GM19395 (cell line): ENCODE measurements around the gene GPR132.
A peak's percentile ranks its signal among the peaks of the same experiment; 100 is the strongest.
"Not testable (repeated sequence)": the region's sequence is repeated elsewhere in the genome, so short reads cannot be mapped to it uniquely, and the experiment has no call there.

Source experiments
- ATAC-seq: cut with Tn5 transposase; IDR thresholded peaks from one replicate; pipeline ENCODE4 v1.9.1; 2021; ENCODE audit warnings: mild to moderate bottlenecking, moderate library complexity; ENCODE audit not compliant: unreplicated experiment

GPR132 gene

GRCh38 chr14:105076296-105076804, 11.1 kb upstream of the GPR132 start:
- ATAC-seq, result no peak

- ATAC-seq, result peak; percentile 48
These were observed 10.4 kb upstream of the GPR132 start for GRCh38 chr14:105075379-105076295.

- ATAC-seq, result no peak
These were observed 9.4 kb upstream of the GPR132 start for GRCh38 chr14:105074601-105075053.

- ATAC-seq, result no peak
These were observed 8.7 kb upstream of the GPR132 start for GRCh38 chr14:105073720-105074600.

- no peak for ATAC-seq
These were observed 7.9 kb upstream of the GPR132 start for GRCh38 chr14:105072892-105073719.

GRCh38 chr14:105072381-105072861, 7.2 kb upstream of the GPR132 start:
- ATAC-seq, result no peak

GRCh38 chr14:105071942-105072341, 6.7 kb upstream of the GPR132 start:
- no peak for ATAC-seq

GRCh38 chr14:105071326-105071725, 6.1 kb upstream of the GPR132 start:
- no peak for ATAC-seq

GRCh38 chr14:105070760-105071137, 5.5 kb upstream of the GPR132 start:
- ATAC-seq, result no peak

- no peak for ATAC-seq
These were observed 4.9 kb upstream of the GPR132 start for GRCh38 chr14:105069871-105070759.

GRCh38 chr14:105069522-105069870, 4.3 kb upstream of the GPR132 start:
- no peak for ATAC-seq

GRCh38 chr14:105068818-105069217, 3.6 kb upstream of the GPR132 start:
- ATAC-seq, result no peak

GRCh38 chr14:105067969-105068301, 2.7 kb upstream of the GPR132 start:
- no peak for ATAC-seq

GRCh38 chr14:105067140-105067968, 2.1 kb upstream of the GPR132 start:
- ATAC-seq, result no peak

GRCh38 chr14:105066240-105067071, 1.2 kb upstream of the GPR132 start:
- ATAC-seq, result no peak

- no peak for ATAC-seq
These were observed 498 bp downstream of the GPR132 start for GRCh38 chr14:105064721-105065143.

- no peak for ATAC-seq
These were observed 1.2 kb downstream of the GPR132 start for GRCh38 chr14:105064001-105064400.

GRCh38 chr14:105063506-105063905, 1.7 kb downstream of the GPR132 start:
- ATAC-seq, result not testable (repeated sequence)
